Prostate gland (tissue), 2 donors: Measurements from ENCODE around the gene SDHAF4.

Experiments
- POLR2A ChIP-seq: fragments of 450-650 bp; IDR thresholded peaks from one replicate; pipeline ENCODE4 v1.6.1; 2016; ENCODE audit warnings: antibody characterized with exemption, mild to moderate bottlenecking
- POLR2AphosphoS5 ChIP-seq: sonication (generic); formaldehyde crosslinking; IDR thresholded peaks from one replicate; pipeline ENCODE4 v1.6.1; 2017; ENCODE audit warnings: antibody characterized with exemption
- TF ChIP-seq, protein P1 (sequence below), 4 experiments: fragments of 200-600 bp in 2 of 4; fragments of 450-650 bp in 2 of 4; sonication (generic) in 2 of 4; IDR thresholded peaks; 1 replicate in 3 of 4; 2 replicates in 1 of 4; pipeline ENCODE4 v1.5.1; 2016 to 2019; ENCODE audit warnings: antibody characterized with exemption in 4 of 4, mild to moderate bottlenecking in 2 of 4, moderate library complexity in 2 of 4

DNA sequence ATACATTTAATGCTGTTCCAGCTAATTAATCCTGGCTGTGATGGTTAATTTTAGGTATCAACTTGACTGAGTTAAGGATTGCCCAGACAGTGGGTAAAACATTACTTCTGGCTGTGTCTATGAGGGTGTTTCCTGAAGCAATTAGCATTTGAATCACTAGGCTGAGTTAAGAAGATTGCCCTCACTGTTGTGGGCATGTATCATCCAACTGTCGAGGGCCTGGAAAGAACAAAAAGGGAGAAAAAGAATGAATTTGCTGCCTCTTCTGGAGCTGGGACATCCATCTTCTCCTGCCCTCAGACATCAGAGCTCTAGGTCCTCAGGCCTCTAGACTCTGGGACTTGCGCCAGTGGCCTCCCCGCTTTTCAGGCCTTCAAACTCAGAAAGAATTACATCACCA lies 34.3 kb downstream of the SDHAF4 start:
- TF ChIP-seq POLR2A (no peak), POLR2AphosphoS5 (no peak)
- TF ChIP-seq, protein P1, sequence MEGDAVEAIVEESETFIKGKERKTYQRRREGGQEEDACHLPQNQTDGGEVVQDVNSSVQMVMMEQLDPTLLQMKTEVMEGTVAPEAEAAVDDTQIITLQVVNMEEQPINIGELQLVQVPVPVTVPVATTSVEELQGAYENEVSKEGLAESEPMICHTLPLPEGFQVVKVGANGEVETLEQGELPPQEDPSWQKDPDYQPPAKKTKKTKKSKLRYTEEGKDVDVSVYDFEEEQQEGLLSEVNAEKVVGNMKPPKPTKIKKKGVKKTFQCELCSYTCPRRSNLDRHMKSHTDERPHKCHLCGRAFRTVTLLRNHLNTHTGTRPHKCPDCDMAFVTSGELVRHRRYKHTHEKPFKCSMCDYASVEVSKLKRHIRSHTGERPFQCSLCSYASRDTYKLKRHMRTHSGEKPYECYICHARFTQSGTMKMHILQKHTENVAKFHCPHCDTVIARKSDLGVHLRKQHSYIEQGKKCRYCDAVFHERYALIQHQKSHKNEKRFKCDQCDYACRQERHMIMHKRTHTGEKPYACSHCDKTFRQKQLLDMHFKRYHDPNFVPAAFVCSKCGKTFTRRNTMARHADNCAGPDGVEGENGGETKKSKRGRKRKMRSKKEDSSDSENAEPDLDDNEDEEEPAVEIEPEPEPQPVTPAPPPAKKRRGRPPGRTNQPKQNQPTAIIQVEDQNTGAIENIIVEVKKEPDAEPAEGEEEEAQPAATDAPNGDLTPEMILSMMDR (IDR thresholded peaks at IDR 0.05): no peak
